Activated CD8-positive, alpha-beta T cell treated with anti-CD3 and anti-CD28 coated beads, Interleukin-2, amount 10 ng/mL, durations not matched to agents 7 days and 5 days (primary cell): Measurements from ENCODE around the gene ATP23. TPM values are rescaled to one million over a fixed set of nuclear protein-coding genes. Genes with fewer than 3 reads are reported as not detected.

Experiments
- total RNA-seq, 2 experiments: library from RNA; stranded (reverse); gene quantifications; one replicate each; pipeline ENCODE4 v1.2.3, GENCODE V29; 2021

ATP23 gene
- total RNA-seq, 2 experiments from 2014 or later = 19.3 to 21.3 TPM

Other genes starting within 250 kb of the ATP23 start
- 100 to 1,000 TPM; 100 to 107 TPM for gene OS9, start 247.4 kb upstream of the ATP23 start, total RNA-seq
- gene AGAP2, start 202.8 kb upstream of the ATP23 start, total RNA-seq = 10 to 100 TPM; 68.6 to 72.5 TPM
- gene TSPAN31, start 196.5 kb upstream of the ATP23 start, total RNA-seq = 10 to 100 TPM; 12.9 to 13.3 TPM
- gene CDK4, start 189.3 kb upstream of the ATP23 start, total RNA-seq = 100 to 1,000 TPM; 132 to 146 TPM
- gene MARCHF9, start 186.5 kb upstream of the ATP23 start, total RNA-seq = 10 to 100 TPM; 23.6 to 24.4 TPM
- 1 to 10 TPM; 2.3 to 2.6 TPM for gene CYP27B1, start 174.5 kb upstream of the ATP23 start, total RNA-seq
- 10 to 100 TPM; 26.3 to 28.8 TPM for gene METTL1, start 169.5 kb upstream of the ATP23 start, total RNA-seq
- gene EEF1AKMT3, start 169.0 kb upstream of the ATP23 start, total RNA-seq = 1 to 10 TPM; 3.1 to 3.2 TPM
- gene TSFM, start 158.8 kb upstream of the ATP23 start, total RNA-seq = 10 to 100 TPM; 35.0 to 35.8 TPM
- 1 to 10 TPM; 2.3 to 2.5 TPM for gene AVIL, start 122.8 kb upstream of the ATP23 start, total RNA-seq
- 100 to 1,000 TPM; 100 to 114 TPM for gene CTDSP2, start 94.8 kb upstream of the ATP23 start, total RNA-seq